ENCODE measurements around the gene TIMMDC1.
"Not testable (repeated sequence)": the region's sequence is repeated elsewhere in the genome, so short reads cannot be mapped to it uniquely, and the experiment has no call there.

The TIMMDC1 gene

DNA sequence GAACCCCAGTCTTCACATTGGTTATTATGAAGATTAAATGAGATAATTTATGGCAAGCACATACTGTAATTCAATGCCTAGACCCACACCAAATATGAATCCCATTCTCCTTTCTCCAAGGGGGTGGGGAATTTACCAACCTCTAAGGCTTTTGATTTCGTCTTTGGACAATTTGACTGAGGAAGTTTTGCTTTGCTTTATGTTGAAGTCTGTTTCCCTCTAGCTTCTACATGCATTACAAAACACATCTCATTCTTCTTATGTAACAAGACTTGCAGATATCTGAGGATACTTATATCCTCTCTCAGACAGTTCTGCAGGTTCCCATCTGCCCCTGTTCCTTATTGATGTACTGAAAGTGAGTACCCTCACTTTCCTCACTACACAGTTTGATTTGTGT, 48.9 kb downstream of the TIMMDC1 start:
- Histone ChIP-seq H3K36me3 (ENCODE audit: control insufficient read depth, insufficient read depth, low read length) (no peaks in the 10 kb centered on the region), H3K4me3 (ENCODE audit: low read length) (no peak overlapping the region), H3K4me1 (ENCODE audit: control insufficient read depth, insufficient read depth, low read length) (no peaks in the 10 kb centered on the region), H3K9me3 (ENCODE audit: control insufficient read depth, low read length) (no peaks in the 10 kb centered on the region), H3K27me3 (ENCODE audit: control insufficient read depth, insufficient read depth, low read length) (no peaks in the 10 kb centered on the region), H3K9ac (ENCODE audit: low read length) (no peak overlapping the region)

DNA sequence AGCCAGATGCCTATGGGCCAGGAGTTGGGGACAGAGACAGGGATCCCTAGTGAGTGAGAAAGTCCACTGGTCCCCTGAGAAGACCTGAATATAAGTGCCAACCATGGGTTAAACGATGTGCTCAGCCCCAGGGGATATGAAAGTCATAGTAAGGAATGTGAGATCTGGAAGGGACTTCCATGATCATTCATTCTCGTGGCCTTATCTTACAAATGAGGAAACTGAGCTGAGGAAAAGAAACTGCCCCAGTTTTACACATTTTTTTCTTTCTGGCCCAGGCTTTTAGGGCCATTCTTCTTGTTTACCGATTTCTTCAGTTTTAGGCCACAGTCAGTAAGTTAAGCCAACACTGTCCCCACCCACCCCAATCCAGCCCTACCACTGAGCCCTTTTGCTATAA, 50.0 kb downstream of the TIMMDC1 start:
- no peak overlapping the region for H3K4me3 ChIP-seq (ENCODE audit: low read length)
- no peak overlapping the region for H3K9ac ChIP-seq (ENCODE audit: low read length)
- no peaks in the 10 kb centered on the region for H3K36me3 ChIP-seq (ENCODE audit: control insufficient read depth, insufficient read depth, low read length)
- no peaks in the 10 kb centered on the region for H3K4me1 ChIP-seq (ENCODE audit: control insufficient read depth, insufficient read depth, low read length)
- no peaks in the 10 kb centered on the region for H3K9me3 ChIP-seq (ENCODE audit: control insufficient read depth, low read length)
- H3K27me3 ChIP-seq (ENCODE audit: control insufficient read depth, insufficient read depth, low read length), result no peaks in the 10 kb centered on the region

DNA sequence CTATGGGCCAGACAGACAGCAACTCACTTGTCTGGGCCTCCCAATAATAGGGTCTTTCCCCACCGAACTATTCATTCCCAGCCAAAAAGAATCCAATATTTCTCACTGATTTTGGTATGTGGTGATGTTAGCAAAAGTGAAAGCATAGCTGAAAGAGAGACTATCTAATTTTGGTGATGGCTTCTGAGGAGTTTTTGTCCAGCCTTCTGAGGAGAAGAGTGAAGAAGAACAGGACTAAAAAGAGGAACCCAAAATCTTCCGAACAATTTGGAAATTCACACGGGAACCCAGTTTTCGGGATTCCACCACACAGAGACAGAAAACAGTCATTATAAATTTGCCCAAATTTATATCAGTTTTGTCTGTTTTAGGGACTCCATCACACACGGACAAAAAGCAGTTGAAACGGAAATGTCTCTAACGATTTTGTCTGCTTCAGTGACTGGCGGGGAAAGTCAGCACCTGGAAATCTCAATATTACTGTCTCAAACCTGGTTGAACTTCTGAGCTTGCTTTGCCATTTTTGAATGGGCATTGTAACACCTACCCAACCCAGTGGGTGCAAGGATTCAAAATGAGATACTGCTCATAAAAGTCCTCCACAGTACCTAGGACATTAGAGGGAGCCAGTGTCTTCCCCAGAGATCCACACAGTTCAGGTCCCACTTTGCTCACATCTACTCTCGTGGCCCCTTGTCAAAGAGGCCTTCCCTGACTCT, 52.0 kb downstream of the TIMMDC1 start:
- Histone ChIP-seq H3K9ac (ENCODE audit: low read length) (no peak overlapping the region), H3K4me1 (ENCODE audit: control insufficient read depth, insufficient read depth, low read length) (no peaks in the 10 kb centered on the region), H3K9me3 (ENCODE audit: control insufficient read depth, low read length) (no peaks in the 10 kb centered on the region), H3K36me3 (ENCODE audit: control insufficient read depth, insufficient read depth, low read length) (no peaks in the 10 kb centered on the region), H3K4me3 (ENCODE audit: low read length) (no peak overlapping the region), H3K27me3 (ENCODE audit: control insufficient read depth, insufficient read depth, low read length) (no peaks in the 10 kb centered on the region)

DNA sequence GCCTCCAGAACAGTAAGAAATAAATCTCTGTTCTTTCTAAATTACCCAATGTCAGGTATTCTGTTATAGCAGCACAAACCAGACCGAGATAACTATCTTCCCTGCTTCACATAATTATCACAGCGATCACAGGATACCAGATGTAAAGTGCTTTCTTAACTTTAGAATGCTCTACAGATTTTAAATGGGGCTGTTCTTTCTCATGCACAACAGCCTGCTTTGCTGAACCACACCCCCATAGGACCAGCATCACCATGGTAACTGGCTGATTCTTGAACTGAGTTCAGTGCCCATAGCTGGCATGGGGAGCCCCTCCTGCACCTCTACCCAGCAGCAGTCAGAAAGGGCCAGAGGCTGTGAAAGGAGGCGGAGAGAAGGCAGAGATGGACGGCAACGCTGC, 53.3 kb downstream of the TIMMDC1 start:
- no peak overlapping the region for H3K4me3 ChIP-seq (ENCODE audit: low read length)
- no peaks in the 10 kb centered on the region for H3K36me3 ChIP-seq (ENCODE audit: control insufficient read depth, insufficient read depth, low read length)
- H3K27me3 ChIP-seq (ENCODE audit: control insufficient read depth, insufficient read depth, low read length), result no peaks in the 10 kb centered on the region
- H3K9ac ChIP-seq (ENCODE audit: low read length), result no peak overlapping the region
- no peaks in the 10 kb centered on the region for H3K4me1 ChIP-seq (ENCODE audit: control insufficient read depth, insufficient read depth, low read length)
- H3K9me3 ChIP-seq (ENCODE audit: control insufficient read depth, low read length), result no peaks in the 10 kb centered on the region

DNA sequence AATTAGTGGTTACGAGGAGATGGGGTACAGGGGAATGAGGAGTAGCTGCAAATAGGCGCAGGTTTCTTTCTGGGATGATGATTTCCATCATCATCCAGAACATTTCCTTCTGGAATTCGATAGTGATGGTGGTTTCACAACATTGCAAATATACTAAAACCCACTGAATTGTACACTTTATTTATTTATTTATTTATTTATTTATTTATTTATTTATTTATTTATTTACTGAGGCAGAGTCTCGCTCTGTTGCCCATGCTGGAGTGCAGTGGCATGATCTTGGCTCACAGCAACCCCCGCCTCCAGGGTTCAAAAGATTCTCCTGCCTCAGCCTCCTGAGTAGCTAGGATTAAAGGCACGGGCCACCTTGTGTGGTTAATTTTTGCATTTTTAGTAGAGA, 54.6 kb downstream of the TIMMDC1 start:
- not testable (repeated sequence) for H3K9ac ChIP-seq (ENCODE audit: low read length); H3K4me3 ChIP-seq (ENCODE audit: low read length); H3K9me3 ChIP-seq (ENCODE audit: control insufficient read depth, low read length); H3K36me3 ChIP-seq (ENCODE audit: control insufficient read depth, insufficient read depth, low read length); H3K27me3 ChIP-seq (ENCODE audit: control insufficient read depth, insufficient read depth, low read length); H3K4me1 ChIP-seq (ENCODE audit: control insufficient read depth, insufficient read depth, low read length)

DNA sequence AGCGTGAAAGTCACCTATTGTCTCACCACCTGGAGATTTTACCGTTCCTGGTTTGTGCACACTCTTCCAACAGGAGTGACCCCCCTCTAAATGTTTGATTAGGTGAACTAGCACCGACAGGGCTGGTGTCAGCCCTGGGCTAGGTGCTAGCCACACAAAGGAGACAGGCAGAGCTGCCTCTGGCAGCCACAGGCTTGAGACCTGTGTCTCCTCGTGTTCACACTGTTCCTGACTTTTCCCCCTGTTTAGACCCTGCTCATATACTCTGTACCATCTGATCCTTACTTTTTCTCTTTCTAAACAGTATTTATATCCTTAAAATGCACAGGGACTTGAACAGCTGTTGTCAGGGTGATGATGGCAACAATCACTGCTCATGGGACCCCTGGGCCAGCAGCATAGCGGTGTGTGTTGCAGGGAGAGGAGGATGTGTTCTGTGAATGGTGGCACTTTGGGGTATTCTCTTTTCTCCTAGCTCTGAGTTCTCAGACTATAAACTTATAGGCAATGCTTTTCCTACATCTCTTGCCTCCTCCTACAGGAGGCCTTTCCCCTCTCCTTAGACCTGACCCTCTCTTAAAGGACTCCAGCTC, 55.6 kb downstream of the TIMMDC1 start:
- Histone ChIP-seq H3K27me3 (ENCODE audit: control insufficient read depth, insufficient read depth, low read length) (no peaks in the 10 kb centered on the region), H3K9me3 (ENCODE audit: control insufficient read depth, low read length) (no peaks in the 10 kb centered on the region), H3K36me3 (ENCODE audit: control insufficient read depth, insufficient read depth, low read length) (no peaks in the 10 kb centered on the region), H3K4me1 (ENCODE audit: control insufficient read depth, insufficient read depth, low read length) (no peaks in the 10 kb centered on the region), H3K4me3 (ENCODE audit: low read length) (no peak overlapping the region), H3K9ac (ENCODE audit: low read length) (no peak overlapping the region)

DNA sequence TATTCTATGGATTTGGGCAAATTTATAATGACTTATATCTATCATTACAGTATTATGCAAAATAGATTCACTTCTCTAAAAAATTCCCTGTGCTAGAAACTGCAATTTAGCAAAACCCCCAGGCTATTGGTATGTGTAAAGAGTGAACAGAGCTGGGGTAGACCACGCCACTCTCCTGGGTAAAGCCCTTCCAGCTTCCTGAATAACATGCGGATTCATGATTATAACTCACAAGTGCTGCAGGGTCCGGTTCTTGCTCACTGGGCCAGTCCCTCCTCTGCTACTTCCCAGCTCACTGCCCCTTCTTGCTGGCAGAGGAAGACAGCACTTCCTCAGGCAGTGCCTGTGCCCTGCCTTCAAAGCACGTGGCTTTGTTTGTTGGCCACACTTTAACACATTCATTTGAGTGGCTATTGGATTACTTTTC, 57.0 kb downstream of the TIMMDC1 start:
- no peak overlapping the region for H3K4me3 ChIP-seq (ENCODE audit: low read length)

DNA sequence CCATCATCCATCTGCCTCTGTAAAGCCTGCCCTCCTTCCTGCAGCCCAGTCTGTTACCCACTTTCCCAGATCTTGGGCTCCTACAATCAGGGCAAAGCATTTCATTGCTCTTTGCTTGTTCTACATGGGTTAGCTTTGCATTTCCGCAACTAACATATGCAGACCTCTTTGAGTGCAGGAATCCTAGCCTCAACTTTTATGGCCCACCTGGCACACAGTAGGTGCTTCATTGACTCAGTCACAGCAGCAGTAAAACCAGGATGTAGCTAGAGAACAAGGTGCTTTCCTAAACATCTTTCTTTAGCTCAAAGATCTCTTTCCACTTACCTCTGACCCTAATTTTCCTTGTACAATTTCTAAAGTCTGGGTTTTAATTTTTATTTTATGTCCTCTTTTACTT, 57.6 kb downstream of the TIMMDC1 start:
- no peaks in the 10 kb centered on the region for H3K27me3 ChIP-seq (ENCODE audit: control insufficient read depth, insufficient read depth, low read length)
- H3K4me1 ChIP-seq (ENCODE audit: control insufficient read depth, insufficient read depth, low read length), result no peaks in the 10 kb centered on the region
- no peak overlapping the region for H3K9ac ChIP-seq (ENCODE audit: low read length)

More for the DNA sequence above, 57.0 kb downstream of the TIMMDC1 start:
- no peaks in the 10 kb centered on the region for H3K36me3 ChIP-seq (ENCODE audit: control insufficient read depth, insufficient read depth, low read length)
- no peak overlapping the region for H3K9ac ChIP-seq (ENCODE audit: low read length)
- H3K27me3 ChIP-seq (ENCODE audit: control insufficient read depth, insufficient read depth, low read length), result no peaks in the 10 kb centered on the region
- H3K9me3 ChIP-seq (ENCODE audit: control insufficient read depth, low read length), result no peaks in the 10 kb centered on the region
- no peaks in the 10 kb centered on the region for H3K4me1 ChIP-seq (ENCODE audit: control insufficient read depth, insufficient read depth, low read length)

DNA sequence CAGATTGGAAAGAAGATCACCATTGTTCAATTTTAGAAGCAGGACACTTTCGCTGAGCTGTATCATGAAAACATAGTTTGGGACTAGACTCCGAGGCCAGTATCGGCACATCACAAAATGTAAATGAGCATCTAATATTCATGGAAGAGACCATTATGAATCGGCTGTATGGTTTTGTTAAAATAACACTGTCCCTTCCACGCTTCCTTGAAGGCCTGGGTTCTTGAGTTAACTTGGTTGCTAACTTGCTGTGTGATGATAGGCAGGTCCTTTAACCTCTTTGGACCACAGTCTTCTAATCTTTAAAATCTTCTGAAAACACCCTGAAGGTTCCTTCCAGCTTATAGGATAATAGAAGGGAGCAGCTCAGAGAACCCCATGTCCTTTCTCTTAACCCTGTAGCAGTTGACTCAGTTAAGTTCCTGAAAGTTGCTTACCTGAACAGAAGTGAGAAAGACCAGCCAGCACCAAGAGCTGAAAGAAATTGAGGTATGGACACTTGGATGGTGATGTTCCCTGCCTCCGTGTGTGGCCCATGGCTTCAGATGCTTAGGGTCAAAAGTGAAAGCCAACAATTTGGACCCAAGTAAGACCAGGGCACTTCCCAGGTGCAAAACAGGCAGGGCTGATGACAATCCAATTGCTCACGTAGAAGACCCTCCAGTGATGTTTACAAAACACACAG, 59.0 kb downstream of the TIMMDC1 start:
- Histone ChIP-seq H3K4me1 (ENCODE audit: control insufficient read depth, insufficient read depth, low read length) (no peaks in the 10 kb centered on the region), H3K9ac (ENCODE audit: low read length) (no peak overlapping the region), H3K9me3 (ENCODE audit: control insufficient read depth, low read length) (no peaks in the 10 kb centered on the region), H3K36me3 (ENCODE audit: control insufficient read depth, insufficient read depth, low read length) (no peaks in the 10 kb centered on the region), H3K4me3 (ENCODE audit: low read length) (no peak overlapping the region), H3K27me3 (ENCODE audit: control insufficient read depth, insufficient read depth, low read length) (no peaks in the 10 kb centered on the region)

More for the DNA sequence above, 57.6 kb downstream of the TIMMDC1 start:
- no peak overlapping the region for H3K4me3 ChIP-seq (ENCODE audit: low read length)
- no peaks in the 10 kb centered on the region for H3K9me3 ChIP-seq (ENCODE audit: control insufficient read depth, low read length)
- H3K36me3 ChIP-seq (ENCODE audit: control insufficient read depth, insufficient read depth, low read length), result no peaks in the 10 kb centered on the region

DNA sequence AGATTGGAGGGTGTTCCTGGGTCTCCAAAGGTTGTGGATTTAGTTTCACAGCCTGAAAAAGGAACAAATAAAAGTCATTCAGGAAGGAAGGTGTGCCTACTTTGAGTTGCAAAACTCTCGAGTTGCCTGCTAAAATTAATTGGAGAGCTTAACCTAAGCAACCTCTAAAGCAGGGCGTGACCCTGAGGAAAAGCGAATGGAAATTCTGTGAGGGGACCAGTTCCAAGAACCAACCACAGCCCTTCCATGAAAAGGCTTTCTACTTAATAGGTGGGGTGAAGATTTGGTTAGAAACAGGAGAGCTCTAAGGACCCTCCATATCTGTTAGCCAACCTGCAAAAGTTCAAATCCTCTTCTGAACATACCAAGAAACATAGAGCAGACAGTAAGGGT, 59.5 kb downstream of the TIMMDC1 start:
- H3K9ac ChIP-seq (ENCODE audit: low read length), result no peak overlapping the region
- H3K4me1 ChIP-seq (ENCODE audit: control insufficient read depth, insufficient read depth, low read length), result no peaks in the 10 kb centered on the region
- no peaks in the 10 kb centered on the region for H3K27me3 ChIP-seq (ENCODE audit: control insufficient read depth, insufficient read depth, low read length)
- no peak overlapping the region for H3K4me3 ChIP-seq (ENCODE audit: low read length)
- no peaks in the 10 kb centered on the region for H3K36me3 ChIP-seq (ENCODE audit: control insufficient read depth, insufficient read depth, low read length)
- H3K9me3 ChIP-seq (ENCODE audit: control insufficient read depth, low read length), result no peaks in the 10 kb centered on the region

DNA sequence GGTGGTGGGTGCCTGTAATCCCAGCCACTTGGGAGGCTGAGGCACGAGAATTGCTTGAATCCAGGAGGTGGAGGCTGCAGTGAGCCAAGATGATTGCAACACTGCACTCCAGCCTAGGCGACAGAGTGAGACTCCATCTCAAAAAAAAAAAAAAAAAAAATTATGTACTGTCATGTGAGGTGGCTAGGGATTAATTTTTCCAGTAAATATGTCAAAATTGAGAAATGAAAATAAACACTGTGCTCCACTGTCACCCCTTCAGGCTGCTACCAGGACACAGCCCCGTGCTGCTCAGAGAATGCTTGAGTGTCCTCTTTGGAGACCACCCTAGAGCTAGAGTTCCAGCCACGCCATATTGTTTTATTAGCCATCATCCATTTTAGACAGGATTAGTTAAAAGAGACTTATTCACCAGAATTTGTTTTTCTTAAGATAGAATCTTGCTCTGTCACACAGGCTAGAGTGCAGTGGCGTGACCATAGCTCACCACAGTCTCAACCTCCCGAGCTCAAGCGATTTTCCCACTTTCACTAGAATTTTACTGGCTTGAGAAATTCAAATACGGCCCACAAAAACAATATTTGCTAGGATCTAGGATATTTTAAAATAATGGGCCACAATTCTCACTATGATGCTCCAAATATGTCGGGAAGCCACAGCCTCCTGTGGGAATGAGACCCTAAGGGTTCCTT, 60.4 kb downstream of the TIMMDC1 start:
- H3K4me3 ChIP-seq (ENCODE audit: low read length), result no peak overlapping the region

DNA sequence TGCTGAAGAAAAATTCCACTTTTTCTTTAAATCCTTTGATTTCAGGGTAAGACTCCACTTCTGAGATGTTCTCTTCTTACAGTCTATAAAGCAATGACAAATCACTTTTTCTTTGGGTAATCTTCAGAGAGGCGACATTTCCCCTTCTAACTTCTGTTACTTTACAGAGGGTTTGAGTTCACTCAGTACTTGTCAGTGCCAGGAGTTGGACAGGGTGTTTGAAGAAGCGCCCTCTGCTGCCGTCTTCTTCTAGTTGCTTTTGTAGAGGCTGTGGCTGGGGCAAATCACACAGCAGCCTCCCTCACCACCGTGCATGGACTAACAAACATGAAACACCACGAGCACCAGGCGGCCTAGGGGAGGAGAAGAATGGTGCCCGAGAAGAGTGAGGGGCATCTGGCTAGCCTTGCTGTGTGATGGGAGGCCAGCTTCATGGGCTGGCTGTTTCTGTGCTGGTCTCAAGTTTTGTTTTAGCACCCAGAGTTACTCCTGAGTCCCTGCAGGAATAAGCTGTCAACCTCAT, 61.2 kb downstream of the TIMMDC1 start, which contains the start of gene CD80:
CD80 (minus strand) TSS at position 174 of the 523 bp plus-strand sequence. CDS start 1,886 bp downstream, outside the sequence.
- H3K27me3 ChIP-seq (ENCODE audit: control insufficient read depth, insufficient read depth, low read length), result no peaks in the 10 kb centered on the region
- no peak within 1 kb of the TSS for H3K4me3 ChIP-seq (ENCODE audit: low read length)
- no peaks in the 10 kb centered on the region for H3K36me3 ChIP-seq (ENCODE audit: control insufficient read depth, insufficient read depth, low read length)
- no peaks in the 10 kb centered on the region for H3K9me3 ChIP-seq (ENCODE audit: control insufficient read depth, low read length)
- no peaks in the 10 kb centered on the region for H3K4me1 ChIP-seq (ENCODE audit: control insufficient read depth, insufficient read depth, low read length)
- H3K9ac ChIP-seq (ENCODE audit: low read length), result no peak within 1 kb of the TSS

More for the DNA sequence above, 60.4 kb downstream of the TIMMDC1 start:
- H3K9ac ChIP-seq (ENCODE audit: low read length), result no peak overlapping the region
- no peaks in the 10 kb centered on the region for H3K27me3 ChIP-seq (ENCODE audit: control insufficient read depth, insufficient read depth, low read length)
- no peaks in the 10 kb centered on the region for H3K4me1 ChIP-seq (ENCODE audit: control insufficient read depth, insufficient read depth, low read length)
- H3K9me3 ChIP-seq (ENCODE audit: control insufficient read depth, low read length), result no peaks in the 10 kb centered on the region
- H3K36me3 ChIP-seq (ENCODE audit: control insufficient read depth, insufficient read depth, low read length), result no peaks in the 10 kb centered on the region

Measured in mucosa of stomach (tissue), 1 donor.